Thyroid gland (tissue), 4 donors: ENCODE measurements around the gene BRD3. TPM values are rescaled to one million over a fixed set of nuclear protein-coding genes. Genes with fewer than 3 reads are reported as not detected.
"Not testable (repeated sequence)": the region's sequence is repeated elsewhere in the genome, so short reads cannot be mapped to it uniquely, and the experiment has no call there.

Experiments
- DNase-seq, 2 donors: peaks; one replicate each; pipeline ENCODE4 v3.0.0-alpha.2; 2019
- H3K27ac ChIP-seq, 3 donors: fragments of 200-600 bp; sonication (generic); 1 replicate in 2 of 3; 2 replicates in 1 of 3; pipeline ENCODE4 v1.5.1; 2016 to 2019; ENCODE audit warnings: mild to moderate bottlenecking in 1 of 3, moderate library complexity in 1 of 3
- H3K27me3 ChIP-seq: fragments of 200-600 bp; sonication (generic); one replicate; pipeline ENCODE4 v1.5.1; 2019
- H3K36me3 ChIP-seq, 2 donors: fragments of 200-600 bp; sonication (generic); one replicate each; pipeline ENCODE4 v1.5.1; 2016 to 2019
- H3K4me1 ChIP-seq, 2 donors: fragments of 200-600 bp; sonication (generic); one replicate each; pipeline ENCODE4 v1.5.1; 2017 to 2019
- H3K4me3 ChIP-seq, 3 donors: fragments of 200-600 bp; sonication (generic); replicated peaks in 1 of 3; 1 replicate in 2 of 3; 2 replicates in 1 of 3; pipeline ENCODE4 v1.5.1; 2016; ENCODE audit warnings: mild to moderate bottlenecking in 1 of 3
- H3K9me3 ChIP-seq: fragments of 200-600 bp; sonication (generic); one replicate; pipeline ENCODE4 v1.5.1; 2017
- CTCF ChIP-seq, 6 experiments: fragments of 200-600 bp in 3 of 6; fragments of 450-650 bp in 3 of 6; sonication (generic) in 3 of 6; IDR thresholded peaks; one replicate each; pipeline ENCODE4 v1.5.1; 2016 to 2019; ENCODE audit warnings: antibody characterized with exemption in 6 of 6, mild to moderate bottlenecking in 2 of 6, inconsistent platforms in 1 of 6, moderate library complexity in 1 of 6
- POLR2A ChIP-seq, 2 donors: fragments of 450-650 bp; IDR thresholded peaks; one replicate each; pipeline ENCODE4 v1.6.1; 2017; ENCODE audit warnings: antibody characterized with exemption in 2 of 2, mild to moderate bottlenecking in 2 of 2, moderate library complexity in 1 of 2
- WGBS, 2 donors: methylation state at CpG; one replicate each; pipeline ENCODE4 v1.1.5; 2017; 5-methylcytosine and 5-hydroxymethylcytosine counted together
- intact Hi-C: fragments of 100-400 bp; cut with DNase I; formaldehyde crosslinking; loops from one replicate; pipeline ENCODE4 v1.15.1; 2023
- total RNA-seq, 4 donors: library from RNA; depleted of rRNA; stranded (reverse); fragments of >200 nt; gene quantifications; one replicate each; pipeline ENCODE4 v1.2.3, GENCODE V29; 2016

The BRD3 gene
- total RNA-seq, 4 donors from 2014 or later: 21.6 to 42.7 (median 28.7) TPM

GRCh38 chr9:133990366-133991213 is 77.2 kb downstream of the BRD3 start:
- Histone ChIP-seq H3K4me1 (peaks cover 26 to 37% of the 10 kb centered on the region in 2 donors), H3K27ac (peak overlapping the region; percentile 12 to 61 (median 22)), H3K4me3 (peak overlapping the region in 1 of 3 donors; percentile 38), H3K27me3 (no peaks in the 10 kb centered on the region), H3K36me3 (no peaks in the 10 kb centered on the region), H3K9me3 (no peaks in the 10 kb centered on the region)
- intact Hi-C loops: loop anchor here (5.0 kb wide), 1 partner anchor 58 kb away; no protein-coding TSS in a partner anchor
- 30 to 42% methylated on average over 10 to 24 of the region's 31 CpGs for WGBS, 2 donors
- peak; percentile 54 to 57 for DNase-seq
- no peak for TF ChIP-seq CTCF (IDR thresholded peaks at IDR 0.05)
- TF ChIP-seq POLR2A (IDR thresholded peaks at IDR 0.05): no peak

- peak overlapping the region in 1 of 3 donors; percentile 61 for H3K27ac ChIP-seq
- H3K9me3 ChIP-seq: no peaks in the 10 kb centered on the region
- no peak for TF ChIP-seq POLR2A (IDR thresholded peaks at IDR 0.05)
- no peak for TF ChIP-seq CTCF (IDR thresholded peaks at IDR 0.05)
- intact Hi-C loops: loop anchor here (5.0 kb wide), 1 partner anchor 57 kb away; no protein-coding TSS in a partner anchor
- peaks cover 26 to 37% of the 10 kb centered on the region in 2 donors for H3K4me1 ChIP-seq
- H3K27me3 ChIP-seq: no peaks in the 10 kb centered on the region
- peak; percentile 59 to 61 for DNase-seq
- no peaks in the 10 kb centered on the region for H3K36me3 ChIP-seq
- H3K4me3 ChIP-seq: no peak overlapping the region
- 49 to 66% methylated on average over 18 to 24 of the region's 24 CpGs for WGBS, 2 donors
These were observed 78.0 kb downstream of the BRD3 start for GRCh38 chr9:133989625-133990365.

- WGBS, 2 donors: 86 to 87% methylated on average over 14 of the region's 14 CpGs
- H3K36me3 ChIP-seq, H3K4me3 ChIP-seq, intact Hi-C loops, H3K27me3 ChIP-seq, H3K9me3 ChIP-seq, DNase-seq: not testable (repeated sequence)
- Histone ChIP-seq H3K27ac (peak overlapping the region in 1 of 3 donors; percentile 52), H3K4me1 (peaks cover 25 to 30% of the 10 kb centered on the region in 2 donors)
These were observed 79.1 kb downstream of the BRD3 start for GRCh38 chr9:133988771-133989170.

GRCh38 chr9:133987946-133988665 is 79.7 kb downstream of the BRD3 start:
- no peaks in the 10 kb centered on the region for H3K36me3 ChIP-seq
- intact Hi-C loops: no loop called here
- H3K27ac ChIP-seq: peak overlapping the region in 1 of 3 donors; percentile 52
- TF ChIP-seq CTCF (IDR thresholded peaks at IDR 0.05) (no peak), POLR2A (IDR thresholded peaks at IDR 0.05) (no peak)
- H3K4me3 ChIP-seq: no peak overlapping the region
- no peaks in the 10 kb centered on the region for H3K9me3 ChIP-seq
- 58 to 62% methylated on average over 11 to 16 of the region's 16 CpGs for WGBS, 2 donors
- DNase-seq: peak; percentile 89
- H3K27me3 ChIP-seq: no peaks in the 10 kb centered on the region
- H3K4me1 ChIP-seq: peaks cover 18 to 25% of the 10 kb centered on the region in 2 donors

- Histone ChIP-seq H3K9me3 (no peaks in the 10 kb centered on the region), H3K27ac (no peak overlapping the region), H3K27me3 (no peaks in the 10 kb centered on the region), H3K4me3 (no peak overlapping the region), H3K36me3 (no peaks in the 10 kb centered on the region), H3K4me1 (peaks cover 17 to 25% of the 10 kb centered on the region in 2 donors)
- 89 to 90% methylated on average over 14 of the region's 14 CpGs for WGBS, 2 donors
- intact Hi-C loops: no loop called here
- no peak for TF ChIP-seq CTCF (IDR thresholded peaks at IDR 0.05)
- TF ChIP-seq POLR2A (IDR thresholded peaks at IDR 0.05): no peak
- no peak for DNase-seq
These were observed 80.4 kb downstream of the BRD3 start for GRCh38 chr9:133987446-133987788.
